Osteocyte (in vitro differentiated cells): ENCODE measurements around the gene NCR3LG1. TPM values are rescaled to one million over a fixed set of nuclear protein-coding genes. Genes with fewer than 3 reads are reported as not detected.

Experiments
- DNase-seq: peaks from one replicate; pipeline ENCODE4 v3.0.0; 2021; ENCODE audit warnings: mixed read lengths; ENCODE audit not compliant: unreplicated experiment; ENCODE audit errors: extremely low spot score
- H3K27ac Mint-ChIP-seq: one replicate; pipeline ENCODE4 v1.8.0; 2021; ENCODE audit warnings: mild to moderate bottlenecking, mixed read lengths; ENCODE audit not compliant: unreplicated experiment
- H3K27me3 Mint-ChIP-seq: one replicate; pipeline ENCODE4 v1.8.0; 2021; ENCODE audit warnings: mixed read lengths; ENCODE audit not compliant: unreplicated experiment
- H3K36me3 Mint-ChIP-seq: one replicate; pipeline ENCODE4 v1.8.0; 2021; ENCODE audit warnings: mixed read lengths; ENCODE audit not compliant: unreplicated experiment
- H3K4me1 Mint-ChIP-seq: one replicate; pipeline ENCODE4 v1.8.0; 2021; ENCODE audit warnings: mixed read lengths; ENCODE audit not compliant: unreplicated experiment
- H3K4me3 Mint-ChIP-seq: one replicate; pipeline ENCODE4 v1.8.0; 2021; ENCODE audit warnings: mild to moderate bottlenecking, moderate library complexity, mixed read lengths; ENCODE audit not compliant: unreplicated experiment
- H3K9me3 Mint-ChIP-seq: one replicate; pipeline ENCODE4 v1.8.0; 2021; ENCODE audit warnings: mixed read lengths; ENCODE audit not compliant: unreplicated experiment
- CTCF ChIP-seq: fragments of 200-600 bp; sonication (generic); IDR thresholded peaks from 2 replicates; pipeline ENCODE4 v1.5.0; 2021; ENCODE audit warnings: antibody characterized with exemption, mild to moderate bottlenecking, moderate library complexity
- total RNA-seq: library from RNA; stranded (reverse); gene quantifications from 2 replicates; pipeline ENCODE4 v1.2.1, GENCODE V29; 2021

The NCR3LG1 gene
- total RNA-seq, 1 donor from 2014 or later: 7.5 TPM

GRCh38 chr11:17328871-17329494 is 22.6 kb upstream of the NCR3LG1 start:
- TF ChIP-seq CTCF: no peak
- peaks cover 25% of the 10 kb centered on the region for H3K36me3 Mint-ChIP-seq
- no peak overlapping the region for H3K27ac Mint-ChIP-seq
- H3K27me3 Mint-ChIP-seq: no peaks in the 10 kb centered on the region
- H3K4me1 Mint-ChIP-seq: no peaks in the 10 kb centered on the region
- peaks cover 9% of the 10 kb centered on the region for H3K9me3 Mint-ChIP-seq
- no peak overlapping the region for H3K4me3 Mint-ChIP-seq
- DNase-seq: no peak

GRCh38 chr11:17331669-17332068 is 19.9 kb upstream of the NCR3LG1 start:
- H3K4me1 Mint-ChIP-seq: no peaks in the 10 kb centered on the region
- no peaks in the 10 kb centered on the region for H3K9me3 Mint-ChIP-seq
- no peaks in the 10 kb centered on the region for H3K27me3 Mint-ChIP-seq
- H3K36me3 Mint-ChIP-seq: peaks cover 18% of the 10 kb centered on the region
- H3K4me3 Mint-ChIP-seq: no peak overlapping the region
- TF ChIP-seq CTCF: no peak
- no peak for DNase-seq
- no peak overlapping the region for H3K27ac Mint-ChIP-seq

GRCh38 chr11:17333799-17334586 is 17.6 kb upstream of the NCR3LG1 start:
- Mint-ChIP-seq H3K4me1 (no peaks in the 10 kb centered on the region), H3K9me3 (no peaks in the 10 kb centered on the region), H3K27ac (no peak overlapping the region), H3K4me3 (no peak overlapping the region), H3K36me3 (peaks cover 16% of the 10 kb centered on the region), H3K27me3 (no peaks in the 10 kb centered on the region)
- TF ChIP-seq CTCF: no peak
- DNase-seq: no peak

- Mint-ChIP-seq H3K27me3 (no peaks in the 10 kb centered on the region), H3K27ac (peak overlapping the region; percentile 23), H3K9me3 (no peaks in the 10 kb centered on the region), H3K4me1 (peaks cover 10% of the 10 kb centered on the region), H3K4me3 (no peak overlapping the region), H3K36me3 (peaks cover 3% of the 10 kb centered on the region)
- TF ChIP-seq CTCF: no peak
- DNase-seq: no peak
Observed at GRCh38 chr11:17343257-17343656, 8.3 kb upstream of the NCR3LG1 start.

GRCh38 chr11:17343907-17344306 is 7.7 kb upstream of the NCR3LG1 start:
- H3K4me3 Mint-ChIP-seq: no peak overlapping the region
- DNase-seq: no peak
- H3K9me3 Mint-ChIP-seq: no peaks in the 10 kb centered on the region
- H3K4me1 Mint-ChIP-seq: peaks cover 10% of the 10 kb centered on the region
- TF ChIP-seq CTCF: no peak
- no peaks in the 10 kb centered on the region for H3K27me3 Mint-ChIP-seq
- H3K36me3 Mint-ChIP-seq: peaks cover 3% of the 10 kb centered on the region
- H3K27ac Mint-ChIP-seq: peak overlapping the region; percentile 67
